GM10266 (cell line): ENCODE measurements around the gene PTPRA.
"Not testable (repeated sequence)": the region's sequence is repeated elsewhere in the genome, so short reads cannot be mapped to it uniquely, and the experiment has no call there.

ENCODE experiments used
- DNase-seq: peaks from one replicate; pipeline ENCODE4 v3.0.0; 2012; ENCODE audit errors: extremely low spot score
- TF ChIP-seq, protein P1 (sequence below): IDR thresholded peaks from 2 replicates; pipeline ENCODE4 v1.5.1; 2012; ENCODE audit warnings: mild to moderate bottlenecking, low read depth; ENCODE audit not compliant: control insufficient read depth, insufficient read depth; ENCODE audit errors: missing control alignments

Gene PTPRA, protein sequence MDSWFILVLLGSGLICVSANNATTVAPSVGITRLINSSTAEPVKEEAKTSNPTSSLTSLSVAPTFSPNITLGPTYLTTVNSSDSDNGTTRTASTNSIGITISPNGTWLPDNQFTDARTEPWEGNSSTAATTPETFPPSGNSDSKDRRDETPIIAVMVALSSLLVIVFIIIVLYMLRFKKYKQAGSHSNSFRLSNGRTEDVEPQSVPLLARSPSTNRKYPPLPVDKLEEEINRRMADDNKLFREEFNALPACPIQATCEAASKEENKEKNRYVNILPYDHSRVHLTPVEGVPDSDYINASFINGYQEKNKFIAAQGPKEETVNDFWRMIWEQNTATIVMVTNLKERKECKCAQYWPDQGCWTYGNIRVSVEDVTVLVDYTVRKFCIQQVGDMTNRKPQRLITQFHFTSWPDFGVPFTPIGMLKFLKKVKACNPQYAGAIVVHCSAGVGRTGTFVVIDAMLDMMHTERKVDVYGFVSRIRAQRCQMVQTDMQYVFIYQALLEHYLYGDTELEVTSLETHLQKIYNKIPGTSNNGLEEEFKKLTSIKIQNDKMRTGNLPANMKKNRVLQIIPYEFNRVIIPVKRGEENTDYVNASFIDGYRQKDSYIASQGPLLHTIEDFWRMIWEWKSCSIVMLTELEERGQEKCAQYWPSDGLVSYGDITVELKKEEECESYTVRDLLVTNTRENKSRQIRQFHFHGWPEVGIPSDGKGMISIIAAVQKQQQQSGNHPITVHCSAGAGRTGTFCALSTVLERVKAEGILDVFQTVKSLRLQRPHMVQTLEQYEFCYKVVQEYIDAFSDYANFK

DNA sequence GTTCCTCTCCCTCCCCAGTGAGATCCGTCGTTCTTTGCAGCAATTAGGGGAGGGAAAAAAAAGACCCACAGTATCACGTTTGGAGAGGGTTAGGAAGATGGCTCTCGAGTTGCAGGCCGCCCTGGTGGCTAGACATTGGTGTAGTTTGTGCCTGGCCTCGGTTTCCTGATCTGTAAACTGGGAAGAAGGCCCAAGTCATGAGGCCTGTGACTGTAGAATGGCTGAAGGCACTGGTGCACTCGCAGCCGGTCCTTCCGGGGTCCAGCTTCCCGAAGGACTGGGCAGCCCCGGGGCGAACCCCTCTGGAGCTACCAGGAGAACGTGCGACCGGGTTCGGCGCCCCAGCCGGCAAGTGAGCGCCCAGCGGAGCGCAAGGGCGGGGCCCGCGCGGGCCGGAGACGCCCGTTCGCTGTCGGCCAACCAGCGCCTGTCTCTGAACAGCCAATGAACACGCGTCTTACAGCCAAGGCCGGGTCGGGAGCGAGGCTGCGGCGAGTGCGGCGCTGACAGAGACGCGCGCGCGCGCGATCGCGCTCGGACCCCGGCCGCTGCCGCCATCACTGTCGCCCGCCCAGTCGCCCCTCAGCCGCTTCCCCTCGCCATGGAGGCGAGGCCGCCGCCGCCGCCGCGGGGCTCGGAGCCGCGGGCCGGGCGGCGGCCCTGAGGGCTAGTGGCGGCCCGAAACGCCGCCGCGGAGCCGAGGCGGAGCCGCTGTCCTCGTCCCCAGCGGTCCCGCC lies at the start of gene PTPRA:
PTPRA (plus strand) TSS at position 472 of the 737 bp plus-strand sequence. CDS start 90,797 bp downstream, outside the sequence.
- TF ChIP-seq, protein P1, sequence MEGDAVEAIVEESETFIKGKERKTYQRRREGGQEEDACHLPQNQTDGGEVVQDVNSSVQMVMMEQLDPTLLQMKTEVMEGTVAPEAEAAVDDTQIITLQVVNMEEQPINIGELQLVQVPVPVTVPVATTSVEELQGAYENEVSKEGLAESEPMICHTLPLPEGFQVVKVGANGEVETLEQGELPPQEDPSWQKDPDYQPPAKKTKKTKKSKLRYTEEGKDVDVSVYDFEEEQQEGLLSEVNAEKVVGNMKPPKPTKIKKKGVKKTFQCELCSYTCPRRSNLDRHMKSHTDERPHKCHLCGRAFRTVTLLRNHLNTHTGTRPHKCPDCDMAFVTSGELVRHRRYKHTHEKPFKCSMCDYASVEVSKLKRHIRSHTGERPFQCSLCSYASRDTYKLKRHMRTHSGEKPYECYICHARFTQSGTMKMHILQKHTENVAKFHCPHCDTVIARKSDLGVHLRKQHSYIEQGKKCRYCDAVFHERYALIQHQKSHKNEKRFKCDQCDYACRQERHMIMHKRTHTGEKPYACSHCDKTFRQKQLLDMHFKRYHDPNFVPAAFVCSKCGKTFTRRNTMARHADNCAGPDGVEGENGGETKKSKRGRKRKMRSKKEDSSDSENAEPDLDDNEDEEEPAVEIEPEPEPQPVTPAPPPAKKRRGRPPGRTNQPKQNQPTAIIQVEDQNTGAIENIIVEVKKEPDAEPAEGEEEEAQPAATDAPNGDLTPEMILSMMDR = no peak
- peak; percentile 97 for DNase-seq

DNA sequence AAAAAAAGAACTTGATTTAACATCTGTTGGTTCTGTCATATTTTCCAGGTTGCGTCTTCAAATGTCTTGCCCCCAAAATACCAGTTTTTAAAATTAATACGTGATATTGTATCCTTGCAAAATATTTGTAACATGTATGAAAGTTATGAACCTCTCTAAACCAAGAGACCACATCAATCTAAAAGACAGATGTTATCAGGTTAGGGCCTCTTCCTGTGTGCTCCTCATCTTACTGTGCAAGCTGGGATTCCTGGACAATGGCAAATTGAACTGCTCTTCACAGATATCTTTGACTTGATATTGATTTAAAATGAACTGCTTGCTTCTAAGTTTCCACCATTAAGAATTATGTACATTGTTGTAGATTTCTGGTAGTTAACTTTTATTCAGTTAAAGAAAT lies 47.5 kb upstream of the PTPRA start:
- TF ChIP-seq, protein P1 = no peak
- DNase-seq = peak; percentile 28

DNA sequence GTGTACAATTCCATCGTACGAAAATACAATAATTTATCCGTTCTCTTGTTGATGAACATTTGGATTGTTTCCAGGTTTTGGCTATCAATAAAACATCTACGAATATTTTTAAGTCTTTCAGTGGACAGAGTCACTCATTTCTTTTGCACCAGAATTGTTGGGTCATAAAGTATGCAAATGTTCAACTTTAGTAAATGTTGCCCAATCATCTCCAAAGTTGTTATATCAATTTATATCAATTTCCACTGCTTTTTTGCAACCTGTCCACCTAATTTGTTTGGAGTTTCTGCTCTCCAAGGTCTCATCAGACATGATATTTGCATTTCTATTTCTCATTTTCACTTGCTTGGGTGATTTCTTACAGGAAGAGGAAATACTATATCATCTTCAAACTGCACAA lies 46.6 kb upstream of the PTPRA start:
- TF ChIP-seq, protein P1 = no peak
- no peak for DNase-seq

DNA sequence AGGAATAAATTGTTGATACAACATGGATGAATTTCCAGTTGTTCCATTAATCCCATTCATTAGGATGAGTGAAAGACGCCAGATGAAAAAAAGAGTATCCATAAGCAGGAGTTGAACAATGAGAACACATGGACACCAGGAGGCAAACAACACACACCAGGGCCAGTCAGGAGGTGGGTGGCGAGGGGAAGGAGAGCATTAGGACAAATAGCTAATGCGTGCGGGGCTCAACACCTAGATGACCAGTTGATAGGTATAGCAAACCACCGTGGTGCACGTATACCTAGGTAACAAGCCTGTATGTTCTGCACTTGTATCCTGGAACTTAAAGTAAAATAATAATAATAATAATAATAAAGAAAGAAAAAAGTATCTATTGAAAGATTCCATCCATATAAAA lies 43.9 kb upstream of the PTPRA start:
- no peak for DNase-seq
- TF ChIP-seq, protein P1 = no peak

DNA sequence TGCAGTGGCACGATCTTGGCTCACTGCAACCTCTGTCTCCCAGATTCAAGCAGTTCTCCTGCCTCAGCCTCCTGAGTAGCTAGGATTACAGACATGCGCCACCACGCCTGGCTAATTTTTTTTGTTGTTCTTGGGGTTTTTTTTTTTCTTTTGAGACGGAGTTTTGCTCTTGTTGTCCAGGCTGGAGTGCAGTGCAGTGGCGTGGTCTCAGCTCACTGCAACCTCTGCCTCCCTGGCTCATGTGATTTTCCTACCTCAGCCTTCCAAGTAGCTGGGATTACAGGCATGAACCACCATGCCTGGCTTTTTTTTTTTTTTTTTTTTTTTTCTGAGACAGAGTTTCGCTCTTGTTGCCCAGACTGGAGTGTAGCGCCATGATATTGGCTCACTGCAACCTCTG lies 42.1 kb upstream of the PTPRA start:
- not testable (repeated sequence) for DNase-seq

DNA sequence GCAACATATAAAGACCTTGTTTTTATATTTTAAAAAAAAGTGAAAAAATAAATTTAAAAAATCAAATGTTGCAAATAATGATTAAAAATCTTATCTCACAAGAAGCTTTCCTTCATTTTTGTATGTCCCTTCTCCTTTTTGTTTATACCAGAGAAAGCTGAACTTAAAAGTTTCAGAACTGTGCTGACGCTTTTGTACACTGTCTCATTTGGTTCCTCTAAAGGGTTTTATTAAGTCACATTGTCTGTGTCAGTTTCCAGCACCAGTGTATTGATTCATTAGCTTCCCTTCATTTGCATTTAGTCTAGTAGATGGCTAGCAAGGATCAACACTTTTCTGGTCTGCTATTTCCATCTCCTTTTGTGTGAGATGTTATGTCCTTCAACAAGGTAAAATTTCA lies 39.5 kb upstream of the PTPRA start:
- DNase-seq = no peak
- TF ChIP-seq, protein P1 = no peak

DNA sequence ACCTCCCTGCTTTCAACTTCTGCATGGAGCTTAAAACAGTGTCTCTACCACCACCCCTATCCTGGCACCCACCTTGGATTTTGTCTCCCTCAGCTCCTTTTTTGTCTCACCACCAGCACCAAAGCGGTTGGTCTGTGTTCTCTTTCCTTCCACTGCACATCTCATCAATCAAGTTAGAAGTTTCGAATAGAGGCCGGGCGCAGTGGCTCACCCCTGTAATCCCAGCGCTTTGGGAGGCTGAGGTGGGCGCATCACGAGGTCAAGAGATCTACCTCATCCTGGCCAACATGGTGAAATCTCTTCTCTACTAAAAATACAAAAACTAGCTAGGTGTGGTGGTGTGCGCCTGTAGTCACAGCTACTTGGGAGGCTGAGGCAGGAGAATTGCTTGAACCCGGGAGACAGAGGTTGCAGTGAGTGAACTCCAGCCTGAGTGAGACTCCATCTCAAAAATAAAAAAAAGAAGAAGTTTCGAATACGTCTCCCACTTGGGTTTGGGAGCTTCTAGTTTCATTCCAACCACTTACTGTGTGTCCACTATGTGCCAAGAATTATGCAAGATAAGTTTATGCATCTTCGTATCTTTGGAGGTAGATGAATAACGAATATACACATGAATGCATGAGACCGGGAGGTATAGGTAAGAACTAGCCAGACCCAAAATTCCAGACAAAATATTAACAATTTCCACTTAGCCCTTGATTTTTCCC lies 38.7 kb upstream of the PTPRA start:
- TF ChIP-seq, protein P1 = no peak
- DNase-seq = no peak
